Ishikawa (cell line): ENCODE measurements around the gene TOPAZ1.

Experiments
- CEBPB ChIP-seq: IDR thresholded peaks from 2 replicates; pipeline ENCODE4 v1.6.1; 2012
- CREB1 ChIP-seq: IDR thresholded peaks from 2 replicates; pipeline ENCODE4 v1.6.1; 2012; ENCODE audit warnings: low read depth
- EGR1 ChIP-seq: IDR thresholded peaks from 2 replicates; pipeline ENCODE4 v1.6.1; 2012
- EP300 ChIP-seq: IDR thresholded peaks from 2 replicates; pipeline ENCODE4 v1.6.1; 2012; ENCODE audit warnings: borderline replicate concordance
- FOXM1 ChIP-seq: IDR thresholded peaks from 2 replicates; pipeline ENCODE4 v1.6.1; 2012; ENCODE audit warnings: low read depth, borderline replicate concordance
- NFIC ChIP-seq: IDR thresholded peaks from 2 replicates; pipeline ENCODE4 v1.6.1; 2012
- RAD21 ChIP-seq: IDR thresholded peaks from 2 replicates; pipeline ENCODE4 v1.6.1; 2012; ENCODE audit warnings: low read depth
- TAF1 ChIP-seq: IDR thresholded peaks from 2 replicates; pipeline ENCODE4 v1.6.1; 2012; ENCODE audit warnings: low read depth, mild to moderate bottlenecking
- TCF12 ChIP-seq: IDR thresholded peaks from 2 replicates; pipeline ENCODE4 v1.6.1; 2012; ENCODE audit warnings: low read depth
- TEAD4 ChIP-seq: IDR thresholded peaks from 2 replicates; pipeline ENCODE4 v1.6.1; 2012
- YY1 ChIP-seq: IDR thresholded peaks from 2 replicates; pipeline ENCODE4 v1.6.1; 2012; ENCODE audit warnings: low read depth
- ZBTB7A ChIP-seq: IDR thresholded peaks from 2 replicates; pipeline ENCODE4 v1.6.1; 2012; ENCODE audit warnings: low read depth
- TF ChIP-seq, protein P1 (sequence below): IDR thresholded peaks from 2 replicates; pipeline ENCODE4 v1.6.1; 2012
- TF ChIP-seq, protein P2 (sequence below): IDR thresholded peaks from 2 replicates; pipeline ENCODE4 v1.6.1; 2012; ENCODE audit warnings: low read depth, mild to moderate bottlenecking
- TF ChIP-seq, protein P3 (sequence below): IDR thresholded peaks from 2 replicates; pipeline ENCODE4 v1.6.1; 2012

TOPAZ1 gene

DNA sequence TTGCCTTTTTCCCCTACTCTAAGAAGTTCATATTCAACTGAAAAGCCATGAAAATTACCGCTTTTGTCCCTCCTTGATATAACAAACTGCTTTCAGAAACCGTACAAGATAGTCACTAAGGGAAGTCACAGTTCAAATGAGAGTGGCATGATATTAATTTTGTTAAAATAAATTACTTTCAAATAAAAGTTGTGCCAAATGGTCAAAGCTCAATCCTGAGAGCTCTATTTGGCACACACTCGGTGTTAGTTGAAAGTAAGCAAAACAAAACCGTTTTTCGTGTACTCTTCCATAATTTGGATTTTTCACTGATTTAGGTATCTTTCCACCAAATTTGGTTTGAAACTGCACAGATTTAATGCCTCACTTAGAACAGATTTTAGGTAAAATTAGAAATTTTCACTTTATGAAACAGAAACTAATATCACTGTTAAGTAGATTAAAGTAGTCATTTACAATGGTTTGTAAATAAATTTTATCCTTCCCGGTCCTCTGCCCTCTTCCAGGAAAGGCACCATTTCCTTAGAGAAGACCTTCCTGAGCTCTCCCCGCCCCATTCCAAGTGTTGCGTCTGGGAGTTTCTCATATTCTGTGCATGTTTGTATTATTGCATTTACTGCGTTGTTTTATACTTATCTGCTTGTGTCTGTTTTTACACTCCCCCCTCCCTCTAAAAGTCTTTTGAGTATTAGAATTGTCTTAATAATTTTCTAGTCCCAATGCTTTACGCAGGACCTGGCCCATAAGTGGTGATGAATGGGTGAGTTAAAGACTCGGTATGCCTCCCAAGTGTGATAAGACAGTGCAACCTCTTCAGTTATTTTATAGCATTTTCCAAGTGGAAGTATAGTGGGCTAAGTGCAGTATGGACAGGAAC lies 97.7 kb downstream of the TOPAZ1 start:
- TF ChIP-seq EP300 (no peak), FOXM1 (no peak), CREB1 (no peak), NFIC (no peak), ZBTB7A (no peak), YY1 (no peak), EGR1 (no peak), TAF1 (no peak), TEAD4 (no peak), CEBPB (no peak)
- TF ChIP-seq, protein P1, sequence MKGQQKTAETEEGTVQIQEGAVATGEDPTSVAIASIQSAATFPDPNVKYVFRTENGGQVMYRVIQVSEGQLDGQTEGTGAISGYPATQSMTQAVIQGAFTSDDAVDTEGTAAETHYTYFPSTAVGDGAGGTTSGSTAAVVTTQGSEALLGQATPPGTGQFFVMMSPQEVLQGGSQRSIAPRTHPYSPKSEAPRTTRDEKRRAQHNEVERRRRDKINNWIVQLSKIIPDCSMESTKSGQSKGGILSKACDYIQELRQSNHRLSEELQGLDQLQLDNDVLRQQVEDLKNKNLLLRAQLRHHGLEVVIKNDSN, result no peak
- TF ChIP-seq, protein P2, sequence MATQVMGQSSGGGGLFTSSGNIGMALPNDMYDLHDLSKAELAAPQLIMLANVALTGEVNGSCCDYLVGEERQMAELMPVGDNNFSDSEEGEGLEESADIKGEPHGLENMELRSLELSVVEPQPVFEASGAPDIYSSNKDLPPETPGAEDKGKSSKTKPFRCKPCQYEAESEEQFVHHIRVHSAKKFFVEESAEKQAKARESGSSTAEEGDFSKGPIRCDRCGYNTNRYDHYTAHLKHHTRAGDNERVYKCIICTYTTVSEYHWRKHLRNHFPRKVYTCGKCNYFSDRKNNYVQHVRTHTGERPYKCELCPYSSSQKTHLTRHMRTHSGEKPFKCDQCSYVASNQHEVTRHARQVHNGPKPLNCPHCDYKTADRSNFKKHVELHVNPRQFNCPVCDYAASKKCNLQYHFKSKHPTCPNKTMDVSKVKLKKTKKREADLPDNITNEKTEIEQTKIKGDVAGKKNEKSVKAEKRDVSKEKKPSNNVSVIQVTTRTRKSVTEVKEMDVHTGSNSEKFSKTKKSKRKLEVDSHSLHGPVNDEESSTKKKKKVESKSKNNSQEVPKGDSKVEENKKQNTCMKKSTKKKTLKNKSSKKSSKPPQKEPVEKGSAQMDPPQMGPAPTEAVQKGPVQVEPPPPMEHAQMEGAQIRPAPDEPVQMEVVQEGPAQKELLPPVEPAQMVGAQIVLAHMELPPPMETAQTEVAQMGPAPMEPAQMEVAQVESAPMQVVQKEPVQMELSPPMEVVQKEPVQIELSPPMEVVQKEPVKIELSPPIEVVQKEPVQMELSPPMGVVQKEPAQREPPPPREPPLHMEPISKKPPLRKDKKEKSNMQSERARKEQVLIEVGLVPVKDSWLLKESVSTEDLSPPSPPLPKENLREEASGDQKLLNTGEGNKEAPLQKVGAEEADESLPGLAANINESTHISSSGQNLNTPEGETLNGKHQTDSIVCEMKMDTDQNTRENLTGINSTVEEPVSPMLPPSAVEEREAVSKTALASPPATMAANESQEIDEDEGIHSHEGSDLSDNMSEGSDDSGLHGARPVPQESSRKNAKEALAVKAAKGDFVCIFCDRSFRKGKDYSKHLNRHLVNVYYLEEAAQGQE, result no peak
- TF ChIP-seq, protein P3, sequence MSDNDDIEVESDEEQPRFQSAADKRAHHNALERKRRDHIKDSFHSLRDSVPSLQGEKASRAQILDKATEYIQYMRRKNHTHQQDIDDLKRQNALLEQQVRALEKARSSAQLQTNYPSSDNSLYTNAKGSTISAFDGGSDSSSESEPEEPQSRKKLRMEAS, result no peak

DNA sequence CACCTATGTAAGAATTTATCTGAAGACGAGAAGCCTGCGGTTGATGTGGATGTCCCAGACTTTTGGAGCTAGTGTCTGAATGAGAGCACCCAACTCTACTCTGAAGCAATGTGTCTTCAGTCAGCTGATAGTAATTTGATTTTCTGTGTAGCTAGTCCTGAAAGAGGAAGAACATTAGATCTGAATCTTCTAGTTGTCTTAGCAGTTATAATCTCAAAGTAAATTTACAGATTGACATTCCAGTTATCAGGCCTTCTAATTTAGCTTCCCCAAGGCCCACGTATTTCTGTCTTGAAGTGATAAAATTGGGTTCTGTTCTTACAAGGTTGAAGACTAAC lies 98.3 kb downstream of the TOPAZ1 start:
- TF ChIP-seq TEAD4, result no peak
- TF ChIP-seq TCF12, result no peak
- TF ChIP-seq YY1, result no peak
- TF ChIP-seq, protein P3, result no peak
- no peak for TF ChIP-seq ZBTB7A
- TF ChIP-seq NFIC, result no peak
- no peak for TF ChIP-seq TAF1
- no peak for TF ChIP-seq EP300

DNA sequence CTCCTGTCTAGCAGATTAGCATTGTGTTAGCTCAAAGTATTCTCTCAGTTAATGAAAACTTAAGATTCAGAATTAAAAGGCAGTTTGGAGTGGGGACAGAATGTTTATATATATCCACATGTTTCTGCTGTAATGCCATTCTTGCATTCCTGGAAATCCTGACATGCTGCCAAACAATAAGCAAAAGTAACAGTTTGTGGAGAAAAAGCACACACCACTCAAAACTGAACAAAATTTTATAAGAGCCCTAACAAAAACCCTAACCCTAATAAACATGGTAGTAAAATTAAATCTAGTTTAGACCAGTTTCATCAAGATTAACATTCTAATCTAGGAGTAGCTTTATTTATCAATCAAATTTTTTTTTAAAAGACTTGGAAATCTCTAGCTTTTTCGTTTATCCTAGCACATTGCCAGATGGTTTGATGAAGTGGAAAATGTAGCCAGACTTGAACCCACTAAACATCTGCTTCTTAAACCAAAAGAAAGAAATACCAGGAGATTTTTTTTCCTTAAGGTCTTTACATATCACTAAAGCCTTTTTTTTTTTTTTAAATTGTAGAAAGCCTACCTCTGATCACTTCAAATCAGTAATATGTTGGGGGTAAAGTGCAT lies 100.6 kb downstream of the TOPAZ1 start:
- TF ChIP-seq, protein P1, result no peak
- TF ChIP-seq RAD21 (no peak), TEAD4 (peak; percentile 49; the same call in 1 of the 2 replicates)

DNA sequence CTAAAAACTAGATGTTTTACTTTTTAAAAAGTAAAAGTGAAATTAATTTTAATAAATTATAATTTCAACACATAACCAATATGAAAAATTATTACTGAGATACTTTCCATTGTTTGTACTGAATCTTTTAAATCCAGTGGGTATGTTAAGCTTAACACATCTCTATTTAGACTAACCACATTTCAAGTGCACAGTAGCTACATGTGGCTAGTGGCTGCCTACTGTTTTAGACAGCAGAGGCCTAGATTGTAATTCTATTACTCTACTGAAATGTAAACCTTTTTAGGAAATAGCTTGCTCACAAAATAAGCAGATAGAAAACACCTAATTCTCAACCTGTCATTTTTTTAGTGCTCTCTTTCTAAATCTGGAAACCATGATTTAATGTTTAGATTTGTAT lies 101.7 kb downstream of the TOPAZ1 start:
- no peak for TF ChIP-seq TAF1
- TF ChIP-seq FOXM1, result no peak
- no peak for TF ChIP-seq CEBPB
- TF ChIP-seq TEAD4, result no peak
- no peak for TF ChIP-seq NFIC
- no peak for TF ChIP-seq EP300
- no peak for TF ChIP-seq RAD21
- TF ChIP-seq YY1, result no peak
- no peak for TF ChIP-seq CREB1
- TF ChIP-seq EGR1, result no peak
- TF ChIP-seq, protein P1, result no peak
- no peak for TF ChIP-seq ZBTB7A
- TF ChIP-seq, protein P3, result no peak
- no peak for TF ChIP-seq TCF12

DNA sequence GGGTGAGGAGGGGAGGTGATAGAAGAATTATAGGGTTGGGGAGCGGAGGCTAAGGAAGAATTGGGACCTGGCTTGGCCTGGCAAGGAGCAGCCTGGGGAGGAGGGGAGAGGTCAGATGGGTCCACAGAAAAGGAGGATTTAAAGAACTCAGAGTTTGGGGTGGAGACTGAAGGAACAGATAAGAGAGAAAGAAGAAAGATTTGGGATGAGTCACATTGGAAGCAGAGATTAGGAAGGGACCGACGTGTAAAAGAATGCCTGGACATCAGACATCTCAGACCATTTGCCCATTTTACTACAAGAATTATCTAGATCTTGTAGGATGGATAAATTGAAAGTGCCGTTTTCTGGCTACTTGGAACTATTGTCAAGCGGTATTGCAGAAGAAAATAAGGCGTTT lies 107.3 kb downstream of the TOPAZ1 start:
- TF ChIP-seq NFIC (no peak), RAD21 (no peak), EGR1 (no peak), EP300 (no peak)
- TF ChIP-seq, protein P3, result no peak

DNA sequence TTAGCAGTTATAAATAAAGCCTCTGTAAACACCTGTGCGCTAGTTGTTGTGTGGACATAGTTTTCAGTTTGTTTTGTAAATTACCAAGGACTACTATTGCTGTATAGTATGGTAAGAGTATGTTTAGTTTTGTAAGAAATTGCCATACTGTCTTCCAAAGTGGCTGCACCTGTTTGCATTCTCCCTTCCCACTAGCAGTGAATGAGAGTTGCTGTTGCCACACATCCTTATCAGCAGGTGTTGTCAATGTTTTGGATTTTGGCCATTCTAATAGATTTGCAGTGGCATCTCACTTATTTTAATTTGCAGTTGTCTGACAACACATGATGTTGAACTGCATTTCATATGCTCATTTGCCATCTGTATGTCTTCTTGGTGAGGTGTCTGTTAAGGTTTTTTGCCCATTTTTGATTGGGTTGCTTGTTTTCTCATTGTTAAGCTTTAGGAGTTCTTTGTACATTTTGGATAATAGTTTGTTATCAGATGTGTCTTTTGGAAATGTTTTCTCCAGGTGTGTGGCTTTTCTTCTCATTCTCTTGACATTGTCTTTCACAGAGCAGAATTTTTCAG lies 111.8 kb downstream of the TOPAZ1 start:
- TF ChIP-seq FOXM1 (no peak), NFIC (no peak), CREB1 (no peak), TEAD4 (no peak), TAF1 (no peak), TCF12 (no peak), YY1 (no peak), EGR1 (no peak), ZBTB7A (no peak), CEBPB (no peak), EP300 (no peak), RAD21 (no peak)
- TF ChIP-seq, protein P2, result no peak
- TF ChIP-seq, protein P1, result no peak
- TF ChIP-seq, protein P3, result no peak
